Progenitor cell of endocrine pancreas (in vitro differentiated cells): ENCODE data around the gene ASPN. TPM values are rescaled to one million over a fixed set of nuclear protein-coding genes. Genes with fewer than 3 reads are reported as not detected.
A peak's percentile ranks its signal among the peaks of the same experiment; 100 is the strongest.

Experiments used
- DNase-seq: peaks from one replicate; pipeline ENCODE4 v3.0.0; 2021; ENCODE audit warnings: low spot score; ENCODE audit not compliant: unreplicated experiment
- H3K27ac Mint-ChIP-seq: 2 replicates; pipeline ENCODE4 v1.8.0; 2021; ENCODE audit warnings: mild to moderate bottlenecking, moderate library complexity, mixed read lengths
- H3K27me3 Mint-ChIP-seq: 2 replicates; pipeline ENCODE4 v1.8.0; 2021; ENCODE audit warnings: mixed read lengths
- H3K36me3 Mint-ChIP-seq: 2 replicates; pipeline ENCODE4 v1.8.0; 2022; ENCODE audit warnings: mixed read lengths; ENCODE audit not compliant: insufficient read depth
- H3K4me1 Mint-ChIP-seq: 2 replicates; pipeline ENCODE4 v1.8.0; 2021; ENCODE audit warnings: low read depth, mixed read lengths
- H3K4me3 Mint-ChIP-seq: 2 replicates; pipeline ENCODE4 v1.8.0; 2021; ENCODE audit warnings: low read depth, mild to moderate bottlenecking, moderate library complexity, mixed read lengths
- H3K9me3 Mint-ChIP-seq: 2 replicates; pipeline ENCODE4 v1.8.0; 2021; ENCODE audit warnings: low read depth, mixed read lengths
- total RNA-seq: library from RNA; stranded (reverse); gene quantifications from 2 replicates; pipeline ENCODE4 v1.2.1, GENCODE V29; 2021
- TF ChIP-seq, protein P1 (sequence below): fragments of 200-600 bp; sonication (generic); IDR thresholded peaks from one replicate; pipeline ENCODE4 v1.5.0; 2021; ENCODE audit warnings: antibody characterized with exemption, mild to moderate bottlenecking; ENCODE audit not compliant: unreplicated experiment

Gene ASPN
- total RNA-seq, 1 donor from 2014 or later: not detected

DNA sequence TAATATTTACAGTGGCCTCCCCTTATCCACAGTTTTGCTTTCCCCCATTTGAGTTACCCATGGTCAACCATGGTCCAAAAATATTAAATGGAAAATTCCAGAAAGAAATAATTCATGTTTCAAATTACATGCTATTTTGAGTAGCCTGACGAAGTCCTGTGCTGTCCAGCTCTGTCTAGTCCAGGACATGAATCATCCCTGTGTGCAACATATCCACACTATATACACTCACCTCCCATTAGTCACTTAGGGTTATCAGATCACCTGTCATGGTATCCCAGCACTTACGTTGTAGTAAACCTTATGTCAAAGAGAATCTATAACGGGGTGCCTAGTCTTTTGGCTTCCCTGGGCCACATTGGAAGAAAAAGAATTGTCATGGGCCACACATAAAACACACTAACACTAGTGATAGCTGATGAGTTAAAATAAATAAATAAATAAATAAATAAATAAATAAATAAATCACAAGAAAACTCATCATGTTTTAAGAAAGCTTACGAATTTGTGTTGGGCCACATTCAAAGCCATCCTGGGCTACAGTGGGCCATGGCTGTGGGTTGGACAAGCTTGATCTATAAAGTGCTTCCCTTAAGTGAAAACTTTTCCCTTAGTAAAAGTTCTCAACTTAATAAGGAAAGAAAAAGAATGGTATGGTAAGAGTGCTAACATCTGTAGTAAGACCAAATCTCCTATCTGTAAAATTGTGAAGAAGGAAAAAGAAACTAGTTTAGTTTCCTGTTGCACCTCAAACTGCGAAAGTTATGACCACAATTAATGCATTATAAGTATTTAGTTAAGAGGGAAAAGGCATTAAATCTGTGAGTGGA is 42.2 kb downstream of the ASPN start:
- peaks cover 9% of the 10 kb centered on the region for H3K4me1 Mint-ChIP-seq
- no peak overlapping the region for H3K27ac Mint-ChIP-seq

DNA sequence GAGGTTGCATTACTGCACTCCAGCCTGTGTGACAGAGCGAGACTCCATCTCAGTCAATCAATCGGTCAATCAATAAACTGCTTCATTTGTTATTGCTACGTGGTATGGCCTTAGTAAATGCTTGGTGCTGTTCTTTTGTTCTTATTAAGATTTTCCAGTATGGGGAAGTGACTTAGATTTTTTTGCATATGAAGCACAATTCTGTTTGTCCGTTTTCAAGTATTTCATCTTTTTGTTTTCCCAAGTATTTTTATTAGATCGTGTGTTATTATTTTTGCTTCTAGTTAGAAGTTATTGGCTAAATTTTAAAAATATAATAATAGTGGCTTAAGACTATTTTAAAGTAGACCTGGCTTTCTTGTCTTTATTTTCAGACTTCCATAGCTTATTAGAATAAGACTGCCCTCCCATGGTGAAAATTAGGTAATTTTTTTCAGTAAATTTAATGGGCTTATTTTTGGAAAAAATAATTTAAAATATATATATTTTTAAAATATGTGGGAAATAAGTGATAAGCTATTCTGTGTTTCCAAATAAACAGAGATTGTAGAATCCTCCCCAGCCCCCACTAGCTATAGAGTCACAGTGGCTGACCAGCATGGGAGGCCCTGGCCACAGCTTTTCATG is 43.3 kb downstream of the ASPN start:
- TF ChIP-seq, protein P1, sequence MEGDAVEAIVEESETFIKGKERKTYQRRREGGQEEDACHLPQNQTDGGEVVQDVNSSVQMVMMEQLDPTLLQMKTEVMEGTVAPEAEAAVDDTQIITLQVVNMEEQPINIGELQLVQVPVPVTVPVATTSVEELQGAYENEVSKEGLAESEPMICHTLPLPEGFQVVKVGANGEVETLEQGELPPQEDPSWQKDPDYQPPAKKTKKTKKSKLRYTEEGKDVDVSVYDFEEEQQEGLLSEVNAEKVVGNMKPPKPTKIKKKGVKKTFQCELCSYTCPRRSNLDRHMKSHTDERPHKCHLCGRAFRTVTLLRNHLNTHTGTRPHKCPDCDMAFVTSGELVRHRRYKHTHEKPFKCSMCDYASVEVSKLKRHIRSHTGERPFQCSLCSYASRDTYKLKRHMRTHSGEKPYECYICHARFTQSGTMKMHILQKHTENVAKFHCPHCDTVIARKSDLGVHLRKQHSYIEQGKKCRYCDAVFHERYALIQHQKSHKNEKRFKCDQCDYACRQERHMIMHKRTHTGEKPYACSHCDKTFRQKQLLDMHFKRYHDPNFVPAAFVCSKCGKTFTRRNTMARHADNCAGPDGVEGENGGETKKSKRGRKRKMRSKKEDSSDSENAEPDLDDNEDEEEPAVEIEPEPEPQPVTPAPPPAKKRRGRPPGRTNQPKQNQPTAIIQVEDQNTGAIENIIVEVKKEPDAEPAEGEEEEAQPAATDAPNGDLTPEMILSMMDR: peak; percentile 38
- Mint-ChIP-seq H3K9me3 (no peaks in the 10 kb centered on the region), H3K4me1 (peaks cover 9% of the 10 kb centered on the region), H3K27me3 (no peaks in the 10 kb centered on the region), H3K27ac (no peak overlapping the region), H3K36me3 (no peaks in the 10 kb centered on the region), H3K4me3 (no peak overlapping the region)
- DNase-seq: no peak

More for the DNA sequence above, 42.2 kb downstream of the ASPN start:
- H3K4me3 Mint-ChIP-seq: no peak overlapping the region
- no peaks in the 10 kb centered on the region for H3K27me3 Mint-ChIP-seq
- no peaks in the 10 kb centered on the region for H3K36me3 Mint-ChIP-seq
- TF ChIP-seq, protein P1: no peak
- no peak for DNase-seq
- H3K9me3 Mint-ChIP-seq: no peaks in the 10 kb centered on the region

DNA sequence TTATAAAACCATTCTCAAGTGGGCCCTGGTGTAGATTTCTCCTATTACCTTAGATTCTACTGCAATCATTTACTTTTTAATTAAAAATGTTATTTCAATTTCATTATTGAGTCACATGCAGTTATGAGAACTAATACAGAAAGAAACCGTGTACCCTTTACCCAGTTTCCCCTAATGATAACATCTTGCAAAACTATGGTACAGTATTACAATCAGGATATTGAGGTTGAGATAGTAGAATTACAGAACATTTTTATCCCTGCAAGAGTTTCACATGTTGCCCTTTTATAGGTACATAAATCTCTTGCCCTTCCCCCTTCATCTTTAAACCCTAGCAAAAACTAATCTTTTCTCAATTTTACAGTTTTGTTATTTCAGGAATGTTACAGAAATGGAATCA is 47.0 kb downstream of the ASPN start:
- no peaks in the 10 kb centered on the region for H3K9me3 Mint-ChIP-seq
- H3K4me1 Mint-ChIP-seq: peaks cover 9% of the 10 kb centered on the region
- TF ChIP-seq, protein P1: no peak
- no peak overlapping the region for H3K4me3 Mint-ChIP-seq
- no peaks in the 10 kb centered on the region for H3K36me3 Mint-ChIP-seq
- H3K27ac Mint-ChIP-seq: no peak overlapping the region
- no peak for DNase-seq
- H3K27me3 Mint-ChIP-seq: no peaks in the 10 kb centered on the region

DNA sequence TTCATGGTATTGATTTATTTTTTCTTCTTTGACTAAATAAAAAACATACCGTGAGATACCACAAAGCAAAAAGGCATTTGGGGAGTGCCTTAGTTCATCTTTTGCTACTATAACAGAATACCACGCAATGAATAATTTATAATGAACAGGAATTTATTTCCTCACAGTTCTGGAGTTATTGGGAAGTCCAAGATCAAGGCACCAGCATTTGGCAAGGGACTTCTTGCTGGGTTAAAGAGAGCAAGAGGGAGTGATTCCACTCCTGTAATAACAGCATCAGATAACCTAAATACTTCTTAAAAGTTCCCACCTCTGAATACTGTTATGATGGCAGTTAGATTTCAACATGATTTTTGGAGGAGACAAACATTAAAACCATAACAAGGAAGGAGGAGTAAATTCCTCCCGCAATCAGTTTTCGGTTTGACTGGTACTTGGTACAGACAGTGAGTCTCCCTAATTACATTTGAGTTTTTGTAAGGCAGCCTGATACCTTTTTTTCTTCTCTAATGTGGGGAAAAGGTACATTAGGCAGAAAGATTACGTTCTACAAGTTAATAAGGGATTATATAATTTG is 49.2 kb downstream of the ASPN start:
- Mint-ChIP-seq H3K4me1 (peaks cover 8% of the 10 kb centered on the region), H3K9me3 (no peaks in the 10 kb centered on the region), H3K36me3 (no peaks in the 10 kb centered on the region)

DNA sequence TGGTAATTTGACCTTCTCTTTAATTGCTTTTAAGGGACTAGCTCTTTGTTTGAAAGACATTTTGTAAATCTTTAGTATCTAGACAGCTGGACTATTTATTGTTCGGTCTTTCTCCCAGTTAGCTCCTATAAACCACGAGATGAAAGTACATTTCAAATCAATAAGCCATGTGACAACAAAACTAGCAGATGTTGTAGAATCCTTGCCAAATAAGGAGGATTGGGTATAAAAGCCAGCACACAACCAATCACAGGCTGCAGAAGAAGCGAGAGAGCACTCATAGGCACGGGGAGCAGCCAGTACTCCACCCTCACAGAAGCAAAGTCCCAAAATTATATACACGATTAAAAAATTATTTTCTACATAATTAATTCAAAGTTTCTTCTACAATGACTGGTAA is 50.0 kb downstream of the ASPN start:
- TF ChIP-seq, protein P1: no peak
- Mint-ChIP-seq H3K36me3 (no peaks in the 10 kb centered on the region), H3K27me3 (no peaks in the 10 kb centered on the region), H3K27ac (no peak overlapping the region), H3K4me3 (no peak overlapping the region), H3K9me3 (no peaks in the 10 kb centered on the region), H3K4me1 (peaks cover 8% of the 10 kb centered on the region)
- DNase-seq: no peak

More for the DNA sequence above, 49.2 kb downstream of the ASPN start:
- Mint-ChIP-seq H3K4me3 (no peak overlapping the region), H3K27me3 (no peaks in the 10 kb centered on the region), H3K27ac (no peak overlapping the region)
- TF ChIP-seq, protein P1: no peak
- DNase-seq: no peak
